Panc1 (cell line): Measurements from ENCODE around the gene WDR83. TPM values are rescaled to one million over a fixed set of nuclear protein-coding genes. Genes with fewer than 3 reads are reported as not detected.

Source experiments
- ATAC-seq: fragments of 200-7000 bp; cut with Tn5 transposase; 2 replicates; pipeline ENCODE4 v1.9.1; 2020; ENCODE audit warnings: mild to moderate bottlenecking, moderate library complexity
- BruUV-seq: library from RNA; stranded (reverse); fragments of 400-500 nt; replicated peaks from 2 replicates; lab custom pipeline; 2021; lab: Mats Ljungman, UMichigan
- CTCF ChIA-PET: fragments of 300-600 bp; sonication (Branson Sonifier 250); formaldehyde crosslinking; loops from one replicate; lab custom pipeline; 2022; ENCODE audit warnings: antibody characterized with exemption; lab: Charles Lee
- POLR2A ChIA-PET: fragments of 300-600 bp; sonication (Branson Sonifier 250); formaldehyde crosslinking; loops from one replicate; lab custom pipeline; 2022; ENCODE audit warnings: antibody characterized with exemption; lab: Charles Lee
- DNase-seq: peaks from one replicate; pipeline ENCODE4 v3.0.0-alpha.2; 2010; ENCODE audit warnings: low read depth, low spot score
- H3K27ac ChIP-seq: 2 replicates; pipeline ENCODE4 v1.5.1; 2011; ENCODE audit warnings: mild to moderate bottlenecking, low read length, inconsistent platforms
- H3K27me3 ChIP-seq: fragments of 200-500 bp; sonication (Bioruptor generic); 2 replicates; pipeline ENCODE4 v1.6.0; 2014; ENCODE audit warnings: low read length, inconsistent platforms; ENCODE audit not compliant: control insufficient read depth, insufficient read depth
- H3K36me3 ChIP-seq: fragments of 200-500 bp; sonication (Bioruptor generic); 2 replicates; pipeline ENCODE4 v1.5.1; 2014; ENCODE audit warnings: inconsistent platforms, mild to moderate bottlenecking, low read length, moderate library complexity; ENCODE audit not compliant: control insufficient read depth, insufficient read depth
- H3K4me1 ChIP-seq: 2 replicates; pipeline ENCODE4 v1.5.1; 2011; ENCODE audit warnings: inconsistent platforms, mild to moderate bottlenecking, low read length, moderate library complexity; ENCODE audit not compliant: control insufficient read depth, insufficient read depth
- H3K4me3 ChIP-seq, 2 experiments: 2 replicates each; pipeline ENCODE4 v1.5.1; 2011 to 2012; ENCODE audit warnings: low read depth in 2 of 2, low read length in 2 of 2, mild to moderate bottlenecking in 2 of 2, inconsistent platforms in 1 of 2, moderate library complexity in 1 of 2
- H3K9me3 ChIP-seq: fragments of 200-500 bp; sonication (Bioruptor generic); 2 replicates; pipeline ENCODE4 v1.5.1; 2014; ENCODE audit warnings: low read depth, mild to moderate bottlenecking, inconsistent platforms, low read length, moderate library complexity; ENCODE audit not compliant: control insufficient read depth, insufficient read depth
- CTCF ChIP-seq: fragments of 450-650 bp; IDR thresholded peaks from 2 replicates; pipeline ENCODE4 v1.5.1; 2017; ENCODE audit warnings: mild to moderate bottlenecking
- POLR2AphosphoS5 ChIP-seq: IDR thresholded peaks from 2 replicates; pipeline ENCODE4 v1.6.1; 2012; ENCODE audit warnings: mild to moderate bottlenecking, low read depth, low read length, moderate library complexity
- REST ChIP-seq, 2 experiments: IDR thresholded peaks; 2 replicates each; pipeline ENCODE4 v1.6.1; 2011 to 2012; ENCODE audit warnings: low read depth in 2 of 2, control low read depth in 1 of 2, low read length in 1 of 2, mild to moderate bottlenecking in 1 of 2, moderate library complexity in 1 of 2; ENCODE audit not compliant: insufficient read depth in 1 of 2
- SIN3A ChIP-seq: IDR thresholded peaks from 2 replicates; pipeline ENCODE4 v1.6.1; 2012; ENCODE audit warnings: low read depth, mild to moderate bottlenecking, low read length, moderate library complexity, borderline replicate concordance; ENCODE audit not compliant: insufficient read depth
- TCF7L2 ChIP-seq: IDR thresholded peaks from 2 replicates; pipeline ENCODE4 v1.6.1; 2011; ENCODE audit warnings: mild to moderate bottlenecking, low read depth, low read length, inconsistent platforms
- in situ Hi-C: cut with HindIII; loops from 2 replicates; pipeline ENCODE4 v1.10.0; 2016; ENCODE audit warnings: low sequenced_read_pairs, low pct_unique_long_range_greater_than_20kb
- intact Hi-C: fragments of 100-400 bp; cut with micrococcal nuclease; formaldehyde crosslinking; loops from one replicate; pipeline ENCODE4 v1.10.0; 2022; ENCODE audit not compliant: unreplicated experiment
- total RNA-seq: library from RNA; stranded (reverse); gene quantifications from one replicate; pipeline ENCODE4 v1.2.1, GENCODE V29; 2021; ENCODE audit not compliant: unreplicated experiment

The WDR83 gene
- total RNA-seq, 1 experiment from 2014 or later: 10.8 TPM

GRCh38 chr19:12628040-12629022, 38.3 kb upstream of the WDR83 start:
- TF ChIP-seq POLR2AphosphoS5 (no peak), SIN3A (no peak), CTCF (no peak), TCF7L2 (no peak), REST (IDR thresholded peaks at IDR 0.05; ENCODE audit: insufficient read depth in 1 of 2, low read depth in 2 of 2, low read length in 1 of 2) (no peak)
- Histone ChIP-seq H3K9me3 (peaks cover 26% of the 10 kb centered on the region), H3K27ac (no peak overlapping the region), H3K4me3 (no peak overlapping the region), H3K4me1 (no peaks in the 10 kb centered on the region), H3K27me3 (no peaks in the 10 kb centered on the region), H3K36me3 (peaks cover 8% of the 10 kb centered on the region; the same call in 1 of the 2 replicates)
- intact Hi-C loops (no loop called here), in situ Hi-C loops (no loop called here)
- POLR2A ChIA-PET: no interaction called here
- CTCF ChIA-PET: no interaction called here
- no peak for ATAC-seq
- BruUV-seq: no TSS peak
- no peak for DNase-seq

- no peak overlapping the region for H3K27ac ChIP-seq
- ATAC-seq (no peak), DNase-seq (no peak)
- no peaks in the 10 kb centered on the region for H3K4me1 ChIP-seq
- H3K4me3 ChIP-seq: no peak overlapping the region
- POLR2A ChIA-PET: no interaction called here
- CTCF ChIA-PET: no interaction called here
- no peak for TF ChIP-seq CTCF
- no peak for TF ChIP-seq POLR2AphosphoS5
- TF ChIP-seq SIN3A: no peak
- no peak for TF ChIP-seq TCF7L2
- no peak for TF ChIP-seq REST (IDR thresholded peaks at IDR 0.05; ENCODE audit: insufficient read depth in 1 of 2, low read depth in 2 of 2, low read length in 1 of 2)
- intact Hi-C loops: no loop called here
- no peaks in the 10 kb centered on the region for H3K27me3 ChIP-seq
- in situ Hi-C loops: no loop called here
- BruUV-seq: TSS peak; percentile 76
- peaks cover 23% of the 10 kb centered on the region for H3K9me3 ChIP-seq
- peaks cover 8% of the 10 kb centered on the region; the same call in 1 of the 2 replicates for H3K36me3 ChIP-seq
Measured at GRCh38 chr19:12629215-12629614, 37.4 kb upstream of the WDR83 start.
